HG03066 (cell line): ENCODE data around the gene ATP10A.
"Not testable (repeated sequence)": the region's sequence is repeated elsewhere in the genome, so short reads cannot be mapped to it uniquely, and the experiment has no call there.

ENCODE experiments used
- ATAC-seq: cut with Tn5 transposase; IDR thresholded peaks from one replicate; pipeline ENCODE4 v1.9.1; 2021; ENCODE audit warnings: low read depth; ENCODE audit not compliant: unreplicated experiment

ATP10A gene

GRCh38 chr15:25780479-25781255 is 82.5 kb downstream of the ATP10A start:
- ATAC-seq: no peak

GRCh38 chr15:25778161-25778560 is 85.0 kb downstream of the ATP10A start:
- no peak for ATAC-seq

- ATAC-seq: no peak
Observed at GRCh38 chr15:25777037-25777436, 86.1 kb downstream of the ATP10A start.

DNA sequence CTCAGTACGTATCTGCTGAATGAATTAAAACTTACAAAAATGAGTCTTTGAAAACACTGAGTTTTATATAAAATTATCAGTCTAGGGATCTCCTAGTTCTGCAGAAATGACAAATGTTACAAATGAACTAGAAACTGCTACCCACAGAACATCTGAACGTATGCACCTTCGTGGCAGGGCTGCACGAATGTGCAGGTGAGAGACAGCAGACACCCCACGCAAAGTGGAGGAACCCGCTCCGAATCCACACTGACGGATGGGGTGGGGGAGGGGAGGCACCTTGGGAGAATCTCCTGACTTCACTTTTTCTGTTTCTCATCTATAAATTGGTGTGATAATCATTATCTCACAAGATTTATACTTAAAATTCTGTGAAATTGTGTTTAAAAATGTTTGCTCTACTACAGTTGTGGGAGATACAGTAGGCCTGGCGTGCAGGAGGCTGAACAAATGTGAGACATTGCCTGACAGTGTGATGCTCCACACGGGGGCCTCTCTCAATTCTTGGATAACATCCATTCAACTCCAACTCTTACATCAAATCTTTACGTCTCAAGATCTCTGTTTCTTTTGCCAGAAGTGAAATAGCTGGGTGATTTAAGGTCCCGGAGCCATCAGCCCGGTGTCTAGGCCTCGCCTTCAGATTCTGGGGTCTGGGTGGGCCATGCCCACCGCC is 86.9 kb downstream of the ATP10A start:
- no peak for ATAC-seq

DNA sequence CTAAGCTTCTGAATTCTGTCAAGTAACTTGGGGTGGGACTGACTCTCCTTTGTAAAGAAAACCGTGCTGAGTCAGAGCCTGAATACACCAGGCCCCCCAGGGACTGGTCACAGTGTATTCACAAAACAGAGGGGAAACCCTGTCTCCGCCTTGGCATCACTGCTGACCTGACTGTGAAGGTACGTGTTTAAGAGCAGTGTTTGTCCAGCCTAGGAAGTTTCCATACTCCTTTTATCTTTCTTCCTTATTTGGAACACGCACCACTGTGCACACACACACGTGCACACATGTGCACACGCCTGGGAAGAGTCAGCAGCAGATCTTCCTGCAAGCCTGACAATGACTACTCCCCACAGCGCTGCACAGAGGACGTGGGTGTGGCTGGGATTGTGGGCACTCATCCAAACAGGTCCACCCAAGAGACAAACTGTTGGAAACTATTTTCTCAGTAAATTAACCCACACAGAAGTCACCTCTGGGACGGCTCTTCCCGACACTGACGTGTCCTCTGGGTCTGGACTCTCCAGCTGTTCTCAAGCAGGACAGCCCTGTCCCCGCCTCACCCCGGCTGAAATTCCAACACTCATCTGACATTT is 87.7 kb downstream of the ATP10A start:
- ATAC-seq: no peak

GRCh38 chr15:25774871-25775270 is 88.3 kb downstream of the ATP10A start:
- ATAC-seq: no peak

DNA sequence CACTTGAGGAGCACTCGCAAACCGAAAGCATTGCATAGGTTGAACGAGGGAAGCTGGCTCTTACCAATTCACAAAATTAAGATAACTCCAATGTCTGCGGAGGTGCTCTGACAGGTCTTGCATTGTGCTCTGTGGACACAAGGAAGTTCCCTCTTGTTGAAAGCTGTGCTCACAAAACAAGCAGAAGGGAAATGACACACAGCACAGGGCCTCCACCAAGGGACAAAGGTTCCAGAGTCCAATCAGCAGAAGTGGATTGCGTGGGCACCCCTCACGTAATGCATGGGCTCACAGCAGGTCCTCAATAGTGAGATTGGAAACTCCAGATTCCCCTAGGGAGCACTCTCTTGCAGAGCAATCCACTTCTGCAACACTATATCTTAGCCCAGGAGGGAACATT is 89.9 kb downstream of the ATP10A start:
- no peak for ATAC-seq

- no peak for ATAC-seq
Observed at GRCh38 chr15:25772500-25772899, 90.6 kb downstream of the ATP10A start.

GRCh38 chr15:25771736-25772135 is 91.4 kb downstream of the ATP10A start:
- not testable (repeated sequence) for ATAC-seq

DNA sequence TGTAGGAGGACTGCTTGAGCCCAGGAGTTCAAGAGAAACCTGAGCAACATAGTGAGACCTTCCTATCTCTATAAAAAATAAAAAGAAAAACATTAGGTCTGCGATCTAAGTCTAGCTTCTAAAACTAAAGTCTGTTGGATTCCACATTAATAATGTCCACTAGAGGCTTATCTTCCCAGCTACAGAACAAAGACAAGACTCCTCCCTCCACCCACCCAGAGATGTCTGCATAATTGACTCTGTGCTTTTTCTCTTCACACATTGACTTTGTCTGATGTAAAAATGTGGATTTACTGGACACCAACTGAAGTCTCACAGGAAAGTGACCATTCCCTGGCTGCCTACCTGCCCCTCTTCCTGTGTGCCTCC is 91.8 kb downstream of the ATP10A start:
- no peak for ATAC-seq

- ATAC-seq: no peak
Observed at GRCh38 chr15:25770618-25771337, 92.3 kb downstream of the ATP10A start.

DNA sequence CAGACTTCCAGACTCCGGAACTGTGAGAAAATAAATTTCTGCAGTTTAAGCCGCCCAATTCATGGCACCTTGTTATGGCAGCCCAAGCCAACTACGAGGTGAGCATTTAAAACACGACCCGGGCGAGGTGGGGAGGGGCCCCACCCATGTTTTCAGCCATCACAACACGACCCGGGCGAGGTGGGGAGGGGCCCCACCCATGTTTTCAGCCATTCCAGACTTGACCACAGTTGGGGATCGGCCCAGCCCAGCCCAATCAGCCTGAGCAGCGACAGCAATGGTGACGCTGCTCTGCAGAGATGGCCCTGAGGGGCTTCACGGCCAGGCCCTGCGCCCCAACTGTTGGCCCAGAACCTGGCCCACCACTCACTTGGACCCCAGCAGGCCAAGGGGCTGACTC is 93.1 kb downstream of the ATP10A start:
- no peak for ATAC-seq

- no peak for ATAC-seq
Observed at GRCh38 chr15:25768271-25768670, 94.9 kb downstream of the ATP10A start.

GRCh38 chr15:25767356-25768151 is 95.6 kb downstream of the ATP10A start:
- ATAC-seq: no peak

GRCh38 chr15:25766417-25766816 is 96.7 kb downstream of the ATP10A start:
- ATAC-seq: no peak

- no peak for ATAC-seq
Observed at GRCh38 chr15:25764980-25765735, 98.0 kb downstream of the ATP10A start.

DNA sequence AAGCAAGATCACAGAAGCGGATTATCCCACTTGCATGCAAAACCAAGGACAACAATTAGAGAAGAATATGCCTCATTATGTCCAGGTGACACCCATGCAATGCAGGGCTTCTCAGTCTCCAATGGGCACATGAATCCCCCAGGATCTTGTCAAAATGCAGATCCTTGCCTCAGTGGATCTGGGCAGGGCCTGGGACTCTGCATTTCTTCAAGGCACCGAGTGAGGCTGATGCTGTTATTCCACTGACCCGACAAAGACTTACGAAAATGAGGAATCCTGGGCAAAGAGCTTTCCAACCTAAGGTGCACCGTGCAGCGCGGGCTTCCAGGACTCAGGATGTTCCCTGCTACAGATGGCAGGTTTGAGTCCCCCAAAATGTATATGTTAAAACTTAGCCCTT is 99.2 kb downstream of the ATP10A start:
- no peak for ATAC-seq

DNA sequence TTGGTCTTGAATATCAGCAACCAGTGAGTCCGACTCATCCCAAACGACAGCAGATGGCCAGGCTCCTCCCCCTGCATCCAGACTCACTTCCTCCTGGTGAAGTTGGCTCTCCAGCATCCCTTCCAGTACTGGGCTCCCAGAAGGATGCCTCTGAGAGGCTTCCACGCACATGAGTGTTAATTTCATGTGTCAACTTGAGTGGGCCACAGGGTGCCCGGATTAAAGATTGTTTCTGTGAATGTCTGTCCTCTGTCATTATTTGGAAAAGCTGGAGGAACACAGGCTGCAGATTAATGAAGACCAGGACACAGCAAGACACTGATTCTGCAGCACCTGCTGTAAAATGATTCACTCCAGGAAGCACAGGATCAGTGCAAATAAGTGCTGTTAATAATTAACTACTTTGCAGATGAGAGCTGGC is 99.8 kb downstream of the ATP10A start:
- ATAC-seq: no peak

DNA sequence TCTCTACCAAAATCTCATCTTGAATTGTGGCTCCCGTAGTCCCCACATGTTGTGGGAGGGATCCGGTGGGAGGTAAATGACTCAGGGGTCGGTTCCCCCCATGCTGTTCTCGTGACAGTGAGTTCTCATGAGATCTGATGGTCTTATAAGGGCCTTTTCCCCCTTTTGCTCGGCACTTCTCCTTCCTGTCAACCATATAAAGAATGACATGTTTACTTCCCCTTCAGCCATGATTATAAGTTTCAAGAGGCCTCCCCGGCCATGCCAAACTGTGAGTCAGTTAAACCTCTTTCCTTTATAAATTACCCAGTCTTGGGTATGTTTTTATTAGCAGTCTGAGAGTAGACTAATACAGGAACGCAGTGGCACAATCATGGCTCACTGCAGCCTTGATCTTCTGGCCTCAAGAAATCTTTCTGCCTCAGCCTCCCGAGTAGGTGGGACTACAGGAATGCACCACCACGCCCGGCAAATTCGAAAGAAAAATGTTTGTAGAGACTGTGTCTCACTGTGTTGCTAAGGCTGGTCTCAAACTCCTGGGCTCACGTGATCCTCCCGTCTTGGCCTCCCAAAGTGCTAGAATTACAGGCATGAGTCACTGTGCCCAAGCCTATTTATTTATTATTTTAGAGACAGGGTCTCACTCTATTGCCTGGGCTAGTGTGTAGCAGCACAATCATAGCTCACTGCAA is 101.0 kb downstream of the ATP10A start:
- ATAC-seq: no peak
